ENCODE measurements around the gene SNX1.

SNX1 gene

DNA sequence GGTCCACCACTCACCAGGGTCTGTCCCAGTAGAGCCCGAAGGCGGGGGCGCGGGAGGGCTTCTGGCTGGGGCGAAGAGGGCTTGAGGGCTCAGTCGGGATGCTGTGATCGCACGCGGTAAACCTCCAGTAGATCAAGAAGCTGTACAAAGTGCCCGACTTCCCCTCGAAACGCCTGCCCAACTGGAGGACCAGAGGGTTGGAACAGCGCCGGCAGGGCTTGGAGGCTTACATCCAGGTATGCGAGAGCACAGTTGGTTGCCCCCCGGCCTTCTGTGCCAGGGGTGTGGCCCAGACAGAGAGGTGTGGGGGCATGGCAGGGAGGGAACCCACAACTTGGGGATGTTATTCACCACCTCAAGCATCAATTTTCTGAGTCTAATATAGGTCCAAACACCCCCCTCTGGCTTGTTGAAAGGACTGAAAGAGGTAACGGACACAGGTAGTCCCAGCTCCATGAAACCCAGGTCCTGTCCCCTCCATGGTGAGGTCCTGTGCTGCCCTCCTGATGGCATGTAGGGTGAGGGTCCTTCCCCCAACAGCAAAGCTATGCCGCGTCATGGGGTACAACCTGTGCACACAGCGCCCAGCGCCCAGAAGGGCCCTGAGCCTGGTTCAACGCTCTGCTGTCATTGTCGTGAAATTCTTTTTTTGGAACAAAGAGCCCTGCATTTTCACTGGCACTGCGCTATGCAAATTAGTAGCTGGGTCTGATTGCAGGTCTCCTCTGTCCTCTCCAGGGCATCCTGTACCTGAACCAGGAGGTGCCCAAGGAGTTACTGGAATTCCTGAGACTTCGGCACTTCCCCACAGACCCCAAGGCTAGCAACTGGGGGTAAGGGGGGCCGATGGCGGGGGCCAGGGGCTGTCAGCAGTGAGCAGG, 57.0 kb downstream of the SNX1 start (continued):
- TF ChIP-seq, protein P1, sequence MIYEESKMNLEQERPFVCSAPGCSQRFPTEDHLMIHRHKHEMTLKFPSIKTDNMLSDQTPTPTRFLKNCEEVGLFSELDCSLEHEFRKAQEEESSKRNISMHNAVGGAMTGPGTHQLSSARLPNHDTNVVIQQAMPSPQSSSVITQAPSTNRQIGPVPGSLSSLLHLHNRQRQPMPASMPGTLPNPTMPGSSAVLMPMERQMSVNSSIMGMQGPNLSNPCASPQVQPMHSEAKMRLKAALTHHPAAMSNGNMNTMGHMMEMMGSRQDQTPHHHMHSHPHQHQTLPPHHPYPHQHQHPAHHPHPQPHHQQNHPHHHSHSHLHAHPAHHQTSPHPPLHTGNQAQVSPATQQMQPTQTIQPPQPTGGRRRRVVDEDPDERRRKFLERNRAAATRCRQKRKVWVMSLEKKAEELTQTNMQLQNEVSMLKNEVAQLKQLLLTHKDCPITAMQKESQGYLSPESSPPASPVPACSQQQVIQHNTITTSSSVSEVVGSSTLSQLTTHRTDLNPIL (CRISPR knock-in tag; IDR thresholded peaks at IDR 0.05; ENCODE audit: low read depth): no peak

DNA sequence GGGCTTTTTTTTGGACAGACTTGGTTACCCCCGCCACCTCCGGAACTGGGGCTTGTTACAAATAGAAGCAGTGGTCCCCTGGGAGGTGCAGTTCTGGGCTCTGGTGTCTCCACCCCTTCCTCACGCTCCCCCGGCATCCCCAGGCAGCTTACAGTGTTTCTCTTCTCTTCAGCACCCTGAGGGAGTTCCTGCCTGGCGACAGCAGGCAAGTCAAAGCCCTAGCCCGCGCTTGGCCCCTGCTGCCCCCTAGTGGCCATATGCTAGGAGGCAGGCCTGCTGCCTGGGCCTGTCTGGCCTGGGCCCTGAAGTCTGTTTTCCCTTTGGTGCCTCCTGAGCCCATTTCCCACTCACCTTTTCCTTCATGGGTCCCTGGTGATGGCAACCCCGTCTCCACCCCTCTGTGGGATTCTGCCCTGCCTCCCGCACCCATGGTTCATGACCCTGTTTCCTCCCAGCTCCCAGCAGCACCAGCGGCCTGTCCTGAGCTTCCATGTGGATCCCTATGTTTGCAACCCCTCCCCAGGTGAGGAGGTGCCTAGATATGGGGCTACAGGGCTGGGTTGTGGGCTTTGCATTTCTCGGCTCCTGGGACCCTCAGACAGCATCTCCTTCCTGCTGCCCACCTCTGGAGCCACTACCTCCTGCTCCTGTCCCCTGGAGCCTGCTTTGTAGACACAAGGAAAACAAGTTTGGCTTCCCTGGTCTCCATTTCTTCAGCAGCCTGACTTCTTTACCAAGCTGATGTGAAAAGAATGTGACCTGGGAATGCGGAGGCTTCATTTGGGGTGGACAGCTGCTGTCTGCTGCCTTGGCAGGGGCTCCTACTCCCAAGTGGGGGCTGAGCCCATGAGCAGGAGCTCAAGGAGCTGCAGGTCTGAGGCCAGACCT, 57.9 kb downstream of the SNX1 start:
- no peak for TF ChIP-seq ISL1 (CRISPR knock-in tag; IDR thresholded peaks at IDR 0.05)
- TF ChIP-seq GLIS3 (CRISPR knock-in tag; IDR thresholded peaks at IDR 0.05): peak; percentile 67; the same call in 1 of the 2 replicates
- TF ChIP-seq TCF4 (CRISPR knock-in tag; IDR thresholded peaks at IDR 0.05; ENCODE audit: borderline replicate concordance): no peak

DNA sequence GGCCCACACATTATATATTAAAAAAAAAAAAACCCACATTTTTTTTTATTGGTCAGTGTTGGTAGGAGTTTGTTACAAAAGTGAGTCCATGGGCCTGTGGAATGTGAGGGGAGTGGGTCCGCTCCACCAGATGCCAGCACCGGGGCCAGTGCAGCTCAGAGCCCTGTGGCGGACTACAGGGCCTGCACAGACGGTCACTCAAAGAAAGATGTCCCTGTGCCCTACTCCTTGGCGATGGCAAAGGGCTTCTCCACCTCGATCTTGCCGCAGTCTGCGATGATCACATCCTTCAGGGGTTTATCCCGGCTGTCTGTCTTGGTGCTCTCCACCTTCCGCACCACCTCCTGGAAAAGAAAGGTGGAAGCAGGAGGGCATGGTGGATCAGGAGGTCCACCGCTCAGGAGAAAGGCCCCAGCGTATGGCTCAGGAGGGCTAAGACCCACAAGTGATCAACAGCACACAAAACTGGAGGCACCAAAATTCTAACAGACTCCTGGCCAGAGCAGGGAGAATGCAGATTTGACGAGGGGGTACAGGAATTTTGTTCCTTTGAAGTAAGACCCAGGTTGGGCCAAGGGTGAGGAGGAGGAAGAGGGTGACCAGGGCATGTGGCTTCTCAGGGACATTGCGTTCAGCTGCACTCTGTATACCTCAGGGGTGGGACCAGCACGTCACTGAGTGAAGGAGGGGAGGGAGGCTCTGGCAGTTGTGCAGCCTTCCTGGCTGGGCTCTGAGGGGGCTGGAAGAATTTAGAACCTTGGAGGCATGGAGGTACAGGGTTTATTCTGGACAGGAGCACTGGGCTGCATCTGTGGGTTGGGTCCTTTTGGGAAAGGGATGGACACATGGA, 60.2 kb downstream of the SNX1 start:
- TF ChIP-seq TCF4 (CRISPR knock-in tag; IDR thresholded peaks at IDR 0.05; ENCODE audit: borderline replicate concordance): no peak
- no peak for TF ChIP-seq ARNTL (CRISPR knock-in tag; IDR thresholded peaks at IDR 0.05; ENCODE audit: borderline replicate concordance, low read depth)
- TF ChIP-seq BACH2 (CRISPR knock-in tag; IDR thresholded peaks at IDR 0.05; ENCODE audit: borderline replicate concordance): no peak
- no peak for TF ChIP-seq ZFP30 (CRISPR knock-in tag; IDR thresholded peaks at IDR 0.05)
- no peak for TF ChIP-seq ZFP3 (CRISPR knock-in tag; IDR thresholded peaks at IDR 0.05)
- TF ChIP-seq OSR1 (CRISPR knock-in tag; IDR thresholded peaks at IDR 0.05): no peak
- TF ChIP-seq, protein P1 (CRISPR knock-in tag; IDR thresholded peaks at IDR 0.05; ENCODE audit: low read depth): no peak
- TF ChIP-seq ZC3H10 (CRISPR knock-in tag; IDR thresholded peaks at IDR 0.05): no peak
- ATAC-seq: no peak

More for the DNA sequence above, 57.9 kb downstream of the SNX1 start:
- peak; percentile 91 for ATAC-seq

DNA sequence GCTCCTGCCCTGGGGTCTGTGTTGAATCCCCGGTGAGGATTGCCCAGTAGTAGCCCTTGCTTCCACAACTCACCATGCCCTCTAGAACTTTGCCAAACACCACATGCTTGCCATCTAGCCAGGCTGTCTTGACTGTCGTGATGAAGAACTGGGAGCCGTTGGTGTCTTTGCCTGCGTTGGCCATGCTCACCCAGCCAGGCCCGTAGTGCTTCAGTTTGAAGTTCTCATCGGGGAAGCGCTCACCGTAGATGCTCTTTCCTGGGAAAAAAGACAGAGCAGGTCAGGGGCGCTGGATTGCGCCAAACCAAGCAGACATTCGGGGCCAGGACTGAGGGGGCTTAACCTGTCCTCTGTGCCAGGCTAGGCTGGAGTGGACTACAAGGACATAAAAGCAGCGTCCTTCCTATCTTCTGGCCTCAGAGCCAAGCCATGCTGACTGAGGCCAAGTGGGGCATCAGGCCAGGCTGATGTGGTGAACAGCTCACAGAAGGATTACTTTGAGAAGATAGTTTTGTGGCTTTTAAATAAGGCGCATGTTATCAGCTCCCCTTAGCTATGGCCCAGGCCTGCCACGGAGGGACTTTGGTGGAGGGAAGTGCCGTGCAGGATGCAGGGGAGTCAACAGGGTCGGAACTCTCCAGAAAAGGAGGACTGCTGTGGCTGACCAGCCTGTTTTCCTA, 61.0 kb downstream of the SNX1 start:
- ATAC-seq: no peak

More for the DNA sequence above, 61.0 kb downstream of the SNX1 start:
- no peak for TF ChIP-seq ZNF8 (CRISPR knock-in tag; IDR thresholded peaks at IDR 0.05)
- no peak for TF ChIP-seq OSR1 (CRISPR knock-in tag; IDR thresholded peaks at IDR 0.05)
- no peak for TF ChIP-seq ZC3H10 (CRISPR knock-in tag; IDR thresholded peaks at IDR 0.05)
- TF ChIP-seq, protein P1 (CRISPR knock-in tag; IDR thresholded peaks at IDR 0.05; ENCODE audit: low read depth): no peak
- no peak for TF ChIP-seq RARB (CRISPR knock-in tag; IDR thresholded peaks at IDR 0.05)
- no peak for TF ChIP-seq CSDC2 (CRISPR knock-in tag; IDR thresholded peaks at IDR 0.05)
- no peak for TF ChIP-seq ESRRG (CRISPR knock-in tag; IDR thresholded peaks at IDR 0.05)
- TF ChIP-seq ZFP3 (CRISPR knock-in tag; IDR thresholded peaks at IDR 0.05): no peak
- TF ChIP-seq, protein P2, sequence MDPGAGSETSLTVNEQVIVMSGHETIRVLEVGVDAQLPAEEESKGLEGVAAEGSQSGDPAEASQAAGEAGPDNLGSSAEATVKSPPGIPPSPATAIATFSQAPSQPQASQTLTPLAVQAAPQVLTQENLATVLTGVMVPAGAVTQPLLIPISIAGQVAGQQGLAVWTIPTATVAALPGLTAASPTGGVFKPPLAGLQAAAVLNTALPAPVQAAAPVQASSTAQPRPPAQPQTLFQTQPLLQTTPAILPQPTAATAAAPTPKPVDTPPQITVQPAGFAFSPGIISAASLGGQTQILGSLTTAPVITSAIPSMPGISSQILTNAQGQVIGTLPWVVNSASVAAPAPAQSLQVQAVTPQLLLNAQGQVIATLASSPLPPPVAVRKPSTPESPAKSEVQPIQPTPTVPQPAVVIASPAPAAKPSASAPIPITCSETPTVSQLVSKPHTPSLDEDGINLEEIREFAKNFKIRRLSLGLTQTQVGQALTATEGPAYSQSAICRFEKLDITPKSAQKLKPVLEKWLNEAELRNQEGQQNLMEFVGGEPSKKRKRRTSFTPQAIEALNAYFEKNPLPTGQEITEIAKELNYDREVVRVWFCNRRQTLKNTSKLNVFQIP (CRISPR knock-in tag; IDR thresholded peaks at IDR 0.05; ENCODE audit: borderline replicate concordance, low read depth): no peak
- TF ChIP-seq, protein P3, sequence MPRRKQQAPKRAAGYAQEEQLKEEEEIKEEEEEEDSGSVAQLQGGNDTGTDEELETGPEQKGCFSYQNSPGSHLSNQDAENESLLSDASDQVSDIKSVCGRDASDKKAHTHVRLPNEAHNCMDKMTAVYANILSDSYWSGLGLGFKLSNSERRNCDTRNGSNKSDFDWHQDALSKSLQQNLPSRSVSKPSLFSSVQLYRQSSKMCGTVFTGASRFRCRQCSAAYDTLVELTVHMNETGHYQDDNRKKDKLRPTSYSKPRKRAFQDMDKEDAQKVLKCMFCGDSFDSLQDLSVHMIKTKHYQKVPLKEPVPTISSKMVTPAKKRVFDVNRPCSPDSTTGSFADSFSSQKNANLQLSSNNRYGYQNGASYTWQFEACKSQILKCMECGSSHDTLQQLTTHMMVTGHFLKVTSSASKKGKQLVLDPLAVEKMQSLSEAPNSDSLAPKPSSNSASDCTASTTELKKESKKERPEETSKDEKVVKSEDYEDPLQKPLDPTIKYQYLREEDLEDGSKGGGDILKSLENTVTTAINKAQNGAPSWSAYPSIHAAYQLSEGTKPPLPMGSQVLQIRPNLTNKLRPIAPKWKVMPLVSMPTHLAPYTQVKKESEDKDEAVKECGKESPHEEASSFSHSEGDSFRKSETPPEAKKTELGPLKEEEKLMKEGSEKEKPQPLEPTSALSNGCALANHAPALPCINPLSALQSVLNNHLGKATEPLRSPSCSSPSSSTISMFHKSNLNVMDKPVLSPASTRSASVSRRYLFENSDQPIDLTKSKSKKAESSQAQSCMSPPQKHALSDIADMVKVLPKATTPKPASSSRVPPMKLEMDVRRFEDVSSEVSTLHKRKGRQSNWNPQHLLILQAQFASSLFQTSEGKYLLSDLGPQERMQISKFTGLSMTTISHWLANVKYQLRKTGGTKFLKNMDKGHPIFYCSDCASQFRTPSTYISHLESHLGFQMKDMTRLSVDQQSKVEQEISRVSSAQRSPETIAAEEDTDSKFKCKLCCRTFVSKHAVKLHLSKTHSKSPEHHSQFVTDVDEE (CRISPR knock-in tag; IDR thresholded peaks at IDR 0.05): no peak
- no peak for TF ChIP-seq ZNF565 (CRISPR knock-in tag; conservative IDR thresholded peaks at IDR 0.05; ENCODE audit: low read depth)
- TF ChIP-seq ARNTL (CRISPR knock-in tag; IDR thresholded peaks at IDR 0.05; ENCODE audit: borderline replicate concordance, low read depth): no peak
- TF ChIP-seq GLIS3 (CRISPR knock-in tag; IDR thresholded peaks at IDR 0.05): no peak
- no peak for TF ChIP-seq TCF4 (CRISPR knock-in tag; IDR thresholded peaks at IDR 0.05; ENCODE audit: borderline replicate concordance)
- no peak for TF ChIP-seq ISL1 (CRISPR knock-in tag; IDR thresholded peaks at IDR 0.05)

Measured in SK-N-SH treated with all-trans-retinoic acid at 6 μM for 48 hours (cell line).